Right cardiac atrium (tissue), 5 donors: ENCODE data around the gene COL4A2. TPM values are rescaled to one million over a fixed set of nuclear protein-coding genes. Genes with fewer than 3 reads are reported as not detected.
A peak's percentile ranks its signal among the peaks of the same experiment; 100 is the strongest.

Experiments
- ATAC-seq, 2 donors: fragments of 200-7000 bp; cut with Tn5 transposase; one replicate each; pipeline versions ENCODE4 v1.8.0 to v1.9.1; 2020; ENCODE audit warnings: moderate library complexity in 2 of 2, mild to moderate bottlenecking in 1 of 2
- DNase-seq, 3 donors: peaks; one replicate each; pipeline ENCODE4 v3.0.0-alpha.2; 2020
- H3K27ac ChIP-seq: one replicate; pipeline ENCODE4 v1.5.1; 2013; ENCODE audit warnings: mild to moderate bottlenecking, low read length, control low read depth, moderate library complexity
- H3K27me3 ChIP-seq: one replicate; pipeline ENCODE4 v1.6.1; 2013; ENCODE audit not compliant: control insufficient read depth, insufficient read depth
- H3K4me1 ChIP-seq: one replicate; pipeline ENCODE4 v1.6.1; 2013; ENCODE audit warnings: low read length; ENCODE audit not compliant: control insufficient read depth, insufficient read depth
- H3K4me3 ChIP-seq: one replicate; pipeline ENCODE4 v1.5.1; 2013; ENCODE audit warnings: low read length, control low read depth
- H3K9me3 ChIP-seq: one replicate; pipeline ENCODE4 v1.6.1; 2013; ENCODE audit warnings: low read length; ENCODE audit not compliant: control insufficient read depth
- WGBS: extraction: QIAGEN DNeasy Blood & Tissue Kit; methylation state at CpG from one replicate; pipeline ENCODE4 v1.1.7; 2013; 5-methylcytosine and 5-hydroxymethylcytosine counted together
- intact Hi-C, 4 donors: fragments of 100-400 bp; cut with DNase I; formaldehyde crosslinking; loops; one replicate each; pipeline versions ENCODE4 v1.11.0 to v1.14.0; 2022 to 2023
- polyA plus RNA-seq: library from polyadenylated mRNA; stranded (reverse); fragments of 200-250 nt; gene quantifications from one replicate; pipeline ENCODE4 v1.2.3, GENCODE V29; 2013
- total RNA-seq, 4 donors: library from RNA; stranded (reverse); fragmentation: NEBNext Ultra II Directional; extraction: Animal tissue kit (Norgen Biotek cat#: 25700); gene quantifications; one replicate each; pipeline ENCODE4 v1.2.1, GENCODE V29; 2021
- donor health status: healthy with polysubstance abuse.
- donor health status: DM: no; HTN: yes; CAD: no.
- donor health status: DM: no; HTN: no; CAD: no.
- donor health status: DM: no; HTN: yes; CAD: no; lungs with severe emphysema.
- donor health status: DM: yes; HTN: yes; CAD: no.

COL4A2 gene
- total and polyA plus RNA-seq, 5 donors, result 84.7 to 268 (median 103) TPM

- no peak overlapping the region for H3K4me3 ChIP-seq
- H3K4me1 ChIP-seq, result no peaks in the 10 kb centered on the region
- 63% methylated on average over 7 of the region's 7 CpGs for WGBS
- no peak overlapping the region for H3K27ac ChIP-seq
- H3K27me3 ChIP-seq, result no peaks in the 10 kb centered on the region
- ATAC-seq, result peak; percentile 34 to 52
- intact Hi-C loops, result loop anchor here in 1 of 4 donors (10.0 kb wide), 1 partner anchor 219 kb away; no protein-coding TSS in a partner anchor
- H3K9me3 ChIP-seq, result no peaks in the 10 kb centered on the region
- peak in 1 of 3 donors; percentile 54 for DNase-seq
These were observed 137.2 kb downstream of the COL4A2 start for GRCh38 chr13:110444226-110444653.

GRCh38 chr13:110445183-110445582 is 138.1 kb downstream of the COL4A2 start:
- DNase-seq (no peak), ATAC-seq (no peak)
- WGBS, result 81% methylated on average over 7 of the region's 7 CpGs
- no peak overlapping the region for H3K4me3 ChIP-seq
- no peaks in the 10 kb centered on the region for H3K4me1 ChIP-seq
- intact Hi-C loops, result loop anchor here in 1 of 4 donors (10.0 kb wide), 1 partner anchor 220 kb away; no protein-coding TSS in a partner anchor
- no peak overlapping the region for H3K27ac ChIP-seq
- H3K9me3 ChIP-seq, result no peaks in the 10 kb centered on the region
- H3K27me3 ChIP-seq, result no peaks in the 10 kb centered on the region

GRCh38 chr13:110445722-110446574 is 138.9 kb downstream of the COL4A2 start:
- no peak overlapping the region for H3K27ac ChIP-seq
- peak in 1 of 3 donors; percentile 48 for DNase-seq
- no peaks in the 10 kb centered on the region for H3K4me1 ChIP-seq
- ATAC-seq, result no peak
- 90% methylated on average over 25 of the region's 25 CpGs for WGBS
- no peak overlapping the region for H3K4me3 ChIP-seq
- intact Hi-C loops, result loop anchor here in 1 of 4 donors (10.0 kb wide), 1 partner anchor 221 kb away; no protein-coding TSS in a partner anchor
- no peaks in the 10 kb centered on the region for H3K27me3 ChIP-seq
- H3K9me3 ChIP-seq, result no peaks in the 10 kb centered on the region

- ATAC-seq, result no peak
- Histone ChIP-seq H3K27me3 (no peaks in the 10 kb centered on the region), H3K4me3 (no peak overlapping the region), H3K27ac (no peak overlapping the region), H3K9me3 (no peaks in the 10 kb centered on the region), H3K4me1 (no peaks in the 10 kb centered on the region)
- no peak for DNase-seq
- WGBS, result 64% methylated on average over 4 of the region's 4 CpGs
- intact Hi-C loops, result loop anchor here in 1 of 4 donors (10.0 kb wide), 1 partner anchor 222 kb away; no protein-coding TSS in a partner anchor
These were observed 139.4 kb downstream of the COL4A2 start for GRCh38 chr13:110446575-110446890.

GRCh38 chr13:110447058-110447511 is 140.0 kb downstream of the COL4A2 start:
- Histone ChIP-seq H3K27me3 (no peaks in the 10 kb centered on the region), H3K27ac (no peak overlapping the region), H3K4me3 (no peak overlapping the region), H3K4me1 (no peaks in the 10 kb centered on the region), H3K9me3 (no peaks in the 10 kb centered on the region)
- intact Hi-C loops, result loop anchor here in 1 of 4 donors (10.0 kb wide), 1 partner anchor 222 kb away; no protein-coding TSS in a partner anchor
- WGBS, result 78% methylated on average over 12 of the region's 12 CpGs
- ATAC-seq (no peak), DNase-seq (no peak)

- H3K27me3 ChIP-seq, result no peaks in the 10 kb centered on the region
- DNase-seq (no peak), ATAC-seq (no peak)
- intact Hi-C loops, result loop anchor here in 1 of 4 donors (10.0 kb wide), 1 partner anchor 223 kb away; no protein-coding TSS in a partner anchor
- H3K9me3 ChIP-seq, result no peaks in the 10 kb centered on the region
- no peaks in the 10 kb centered on the region for H3K4me1 ChIP-seq
- WGBS, result 76% methylated on average over 9 of the region's 9 CpGs
- no peak overlapping the region for H3K4me3 ChIP-seq
- H3K27ac ChIP-seq, result no peak overlapping the region
These were observed 140.7 kb downstream of the COL4A2 start for GRCh38 chr13:110447801-110448200.

GRCh38 chr13:110448230-110448629 is 141.1 kb downstream of the COL4A2 start:
- Histone ChIP-seq H3K4me1 (no peaks in the 10 kb centered on the region), H3K4me3 (no peak overlapping the region), H3K27me3 (no peaks in the 10 kb centered on the region), H3K27ac (no peak overlapping the region), H3K9me3 (no peaks in the 10 kb centered on the region)
- DNase-seq, result no peak
- no peak for ATAC-seq
- intact Hi-C loops, result loop anchor here in 1 of 4 donors (10.0 kb wide), 1 partner anchor 223 kb away; no protein-coding TSS in a partner anchor
- 82% methylated on average over 8 of the region's 8 CpGs for WGBS

GRCh38 chr13:110448677-110449076 is 141.6 kb downstream of the COL4A2 start:
- H3K9me3 ChIP-seq, result no peaks in the 10 kb centered on the region
- no peak overlapping the region for H3K27ac ChIP-seq
- ATAC-seq (no peak), DNase-seq (no peak)
- H3K4me3 ChIP-seq, result no peak overlapping the region
- H3K4me1 ChIP-seq, result no peaks in the 10 kb centered on the region
- 95% methylated on average over 12 of the region's 12 CpGs for WGBS
- no peaks in the 10 kb centered on the region for H3K27me3 ChIP-seq
- intact Hi-C loops, result loop anchor here in 1 of 4 donors (10.0 kb wide), 1 partner anchor 224 kb away; no protein-coding TSS in a partner anchor

GRCh38 chr13:110449219-110450015 is 142.3 kb downstream of the COL4A2 start:
- no peak for DNase-seq
- intact Hi-C loops, result loop anchor here in 1 of 4 donors (10.0 kb wide), 1 partner anchor 225 kb away; no protein-coding TSS in a partner anchor
- Histone ChIP-seq H3K27me3 (no peaks in the 10 kb centered on the region), H3K4me3 (no peak overlapping the region), H3K4me1 (no peaks in the 10 kb centered on the region), H3K9me3 (no peaks in the 10 kb centered on the region), H3K27ac (no peak overlapping the region)
- WGBS, result 83% methylated on average over 19 of the region's 19 CpGs
- ATAC-seq, result no peak

GRCh38 chr13:110450016-110450900 is 143.2 kb downstream of the COL4A2 start:
- H3K4me3 ChIP-seq, result no peak overlapping the region
- DNase-seq (no peak), ATAC-seq (no peak)
- H3K9me3 ChIP-seq, result no peaks in the 10 kb centered on the region
- H3K27me3 ChIP-seq, result no peaks in the 10 kb centered on the region
- intact Hi-C loops, result no loop called here
- WGBS, result 92% methylated on average over 24 of the region's 24 CpGs
- H3K4me1 ChIP-seq, result no peaks in the 10 kb centered on the region
- H3K27ac ChIP-seq, result no peak overlapping the region
